NAMALWA (cell line): ENCODE data around the gene PDE6B.

Experiments used
- DNase-seq: peaks from one replicate; pipeline ENCODE4 v3.0.0-alpha.2; 2015; ENCODE audit warnings: low spot score

Gene PDE6B

DNA sequence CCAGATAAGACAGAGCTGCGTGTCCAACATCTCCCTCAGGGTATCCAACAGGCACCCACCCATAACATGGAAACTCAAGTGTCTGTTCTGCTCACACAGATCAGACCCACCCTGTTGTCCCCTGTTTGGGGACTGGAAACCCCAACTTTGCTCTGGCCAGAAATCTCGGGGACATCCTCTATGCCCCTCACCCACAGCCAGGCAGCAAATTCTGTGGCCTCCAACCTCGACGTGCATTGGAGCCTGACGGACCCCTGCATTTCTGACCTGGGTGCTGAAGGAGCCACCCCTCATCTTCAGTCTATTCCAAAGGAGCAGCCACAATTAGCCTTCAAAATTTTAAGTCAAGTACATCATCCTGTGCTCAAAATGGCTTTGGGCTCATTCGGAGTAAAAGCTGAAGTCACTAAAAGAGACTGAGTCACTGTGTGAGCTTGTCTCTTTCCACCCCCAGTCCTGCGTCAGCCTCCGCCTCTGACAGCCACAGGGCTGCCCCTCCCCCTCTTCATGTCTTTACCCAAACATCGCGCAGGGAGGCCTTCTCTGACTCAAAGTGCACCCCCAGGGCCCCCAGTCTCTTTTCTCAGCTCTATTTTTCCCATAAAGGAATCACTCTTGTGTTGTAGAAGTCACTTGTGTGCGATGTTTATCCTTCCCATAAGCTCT is 24.4 kb upstream of the PDE6B start:
- no peak for DNase-seq

DNA sequence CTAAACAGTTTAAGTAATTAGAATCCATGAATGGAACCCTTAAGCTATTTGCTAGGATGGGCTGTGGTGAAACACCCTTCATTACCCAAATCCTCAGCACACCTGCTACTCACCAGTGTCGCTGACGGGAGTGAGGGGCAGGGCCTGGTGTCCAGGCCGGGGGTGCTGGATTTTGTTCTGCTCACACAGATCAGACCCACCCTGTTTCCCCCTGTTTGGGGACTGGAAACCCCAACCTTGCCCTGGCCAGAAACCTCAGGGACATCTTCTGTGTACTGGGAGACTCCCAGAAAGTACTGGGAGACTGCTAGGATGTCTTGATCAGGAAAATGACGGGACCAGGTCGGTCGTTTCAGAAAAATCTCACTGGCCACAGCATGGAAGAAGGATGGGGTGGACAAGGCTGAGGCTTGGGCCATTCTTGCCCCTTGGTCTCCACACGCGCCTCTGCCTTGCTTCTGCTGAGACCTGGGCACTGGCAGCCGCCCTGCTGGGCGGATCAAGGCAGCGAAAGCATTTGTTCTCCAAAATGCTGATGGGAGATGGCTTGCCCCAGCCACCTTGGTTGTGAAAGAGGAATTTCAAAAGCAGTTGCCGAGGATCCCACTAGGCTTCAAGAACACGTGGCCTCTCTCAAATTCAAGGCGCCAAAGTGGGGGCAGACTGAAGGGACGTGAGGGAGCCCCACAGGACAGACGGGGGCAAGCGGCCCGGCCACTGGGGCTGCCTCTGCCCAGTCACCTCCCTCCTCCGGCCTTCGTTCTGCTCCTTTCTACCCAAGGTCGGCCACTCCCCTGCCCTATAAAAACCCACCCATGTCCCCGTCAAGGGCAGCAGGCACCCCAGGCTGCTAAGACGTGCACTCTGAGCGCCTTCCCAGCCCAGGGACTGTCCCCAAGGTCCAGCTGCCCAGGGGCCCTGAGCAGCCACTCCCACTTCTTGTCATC is 23.5 kb upstream of the PDE6B start:
- no peak for DNase-seq

DNA sequence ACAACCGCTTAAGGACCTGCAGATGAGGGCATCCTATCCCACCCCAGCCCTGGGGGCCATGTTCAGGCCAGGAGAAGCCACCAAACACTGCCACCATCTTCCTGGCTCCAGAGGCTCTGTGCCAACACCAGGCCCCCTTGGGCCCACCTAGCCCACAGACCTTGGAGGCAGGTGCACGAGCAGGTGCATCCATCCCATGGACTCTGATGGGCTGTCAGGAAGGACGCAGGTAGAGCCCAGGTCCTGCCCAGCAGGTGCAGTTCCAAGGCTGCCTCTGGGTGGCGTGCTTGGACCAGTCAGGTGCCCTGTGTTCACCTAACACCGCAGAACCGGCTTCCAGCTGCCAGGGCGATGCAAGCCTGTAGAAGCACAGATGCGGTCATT is 22.8 kb upstream of the PDE6B start:
- peak; percentile 65 for DNase-seq

DNA sequence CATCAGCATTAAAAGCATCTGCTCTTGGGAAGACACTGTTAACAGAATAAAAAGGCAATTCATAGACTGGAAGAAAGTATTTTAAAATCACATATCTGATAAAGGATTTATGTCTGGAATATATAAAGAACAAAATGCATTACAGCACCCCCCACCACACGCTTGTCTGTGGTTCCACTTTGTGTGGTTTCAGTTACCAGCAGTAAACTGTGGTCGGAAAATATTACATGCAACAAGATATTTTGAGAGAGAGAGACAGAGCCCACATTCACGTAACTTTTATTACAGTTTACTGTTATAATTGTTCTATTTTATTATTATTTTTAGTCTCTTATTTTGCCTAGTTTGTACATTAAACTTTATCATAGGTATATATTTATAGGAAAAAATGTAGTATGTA is 21.2 kb upstream of the PDE6B start:
- peak; percentile 36 for DNase-seq

DNA sequence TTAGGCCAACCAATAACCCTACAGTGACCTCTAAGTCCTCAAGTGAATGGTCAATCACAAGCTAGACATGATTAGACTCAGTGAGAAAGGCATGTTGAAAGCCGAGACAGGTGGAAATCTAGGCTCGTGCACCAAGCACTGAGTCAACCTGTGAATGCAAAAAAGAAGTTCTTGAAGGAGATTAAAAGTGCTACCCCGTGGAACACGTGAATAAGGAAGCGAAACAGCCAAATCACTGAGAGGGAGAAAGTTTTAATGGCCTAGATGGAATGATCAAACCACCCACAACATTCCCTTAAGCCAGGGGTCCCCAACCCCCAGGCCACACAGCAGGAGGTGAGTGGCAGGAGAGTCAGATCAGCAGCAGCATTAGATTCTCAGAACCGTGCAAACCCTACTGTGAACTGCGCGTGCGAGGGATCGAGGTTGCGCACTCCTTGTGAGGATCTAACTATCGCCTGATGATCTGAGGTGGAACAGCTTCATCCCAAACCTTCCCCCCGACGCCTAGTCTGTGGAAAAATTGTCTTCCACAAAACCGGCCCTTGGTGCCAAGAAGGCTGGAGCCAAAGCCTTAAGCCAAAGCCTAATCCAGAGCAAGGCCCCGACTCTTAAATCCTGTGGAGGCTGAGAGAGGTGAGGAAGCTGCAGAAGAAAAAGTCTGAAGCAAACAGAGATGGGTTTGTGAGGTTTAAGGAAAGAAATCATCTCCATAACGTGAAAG is 19.5 kb upstream of the PDE6B start:
- no peak for DNase-seq

DNA sequence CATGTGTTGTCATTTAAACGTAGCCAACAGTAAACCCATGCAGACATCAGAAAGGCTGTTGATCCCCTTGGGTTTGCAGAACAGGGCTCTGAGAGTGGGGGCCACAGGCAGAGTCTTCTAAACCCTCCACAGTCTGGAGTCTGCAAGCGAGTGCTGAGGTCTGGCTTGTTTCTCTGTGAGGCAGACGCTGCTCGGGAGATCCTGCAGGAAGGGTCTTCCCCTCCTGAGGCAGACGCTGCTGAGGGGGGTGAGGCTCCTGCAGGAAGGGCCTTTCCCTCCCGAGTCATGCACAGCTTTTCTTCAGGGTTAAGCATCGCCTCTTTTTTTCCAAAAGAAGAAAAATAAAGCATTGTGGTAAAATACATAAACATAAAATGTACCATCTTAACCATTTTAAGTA is 17.1 kb upstream of the PDE6B start:
- DNase-seq, result no peak

DNA sequence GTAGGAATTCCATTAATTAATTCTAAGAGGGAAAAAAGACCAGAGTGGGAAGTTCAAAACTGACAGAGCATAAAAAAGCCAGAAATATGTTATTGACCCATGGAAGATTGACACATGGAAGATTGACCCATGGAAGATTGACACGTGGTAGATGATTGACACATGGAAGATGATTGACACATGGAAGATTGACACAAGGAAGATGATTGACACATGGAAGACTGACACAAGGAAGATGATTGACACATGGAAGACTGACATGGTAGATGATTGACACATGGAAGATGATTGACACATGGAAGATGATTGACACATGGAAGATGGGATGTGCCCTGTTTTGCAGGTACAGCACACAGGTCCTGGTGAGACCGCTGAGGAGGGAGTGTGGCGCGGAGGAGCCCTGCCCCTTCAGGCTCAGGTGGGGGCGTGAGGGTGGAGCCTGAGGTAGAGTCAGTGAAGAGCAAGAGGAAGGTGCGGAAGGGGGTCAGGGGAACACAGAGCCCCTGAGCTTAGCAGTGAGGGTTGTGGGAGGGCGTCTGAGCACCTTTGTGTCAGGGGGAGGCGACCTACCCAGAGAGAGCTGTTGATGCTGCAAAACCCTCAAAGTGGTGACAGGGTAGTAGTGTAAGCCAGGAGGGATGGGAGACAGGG is 15.8 kb upstream of the PDE6B start:
- DNase-seq, result peak; percentile 41

DNA sequence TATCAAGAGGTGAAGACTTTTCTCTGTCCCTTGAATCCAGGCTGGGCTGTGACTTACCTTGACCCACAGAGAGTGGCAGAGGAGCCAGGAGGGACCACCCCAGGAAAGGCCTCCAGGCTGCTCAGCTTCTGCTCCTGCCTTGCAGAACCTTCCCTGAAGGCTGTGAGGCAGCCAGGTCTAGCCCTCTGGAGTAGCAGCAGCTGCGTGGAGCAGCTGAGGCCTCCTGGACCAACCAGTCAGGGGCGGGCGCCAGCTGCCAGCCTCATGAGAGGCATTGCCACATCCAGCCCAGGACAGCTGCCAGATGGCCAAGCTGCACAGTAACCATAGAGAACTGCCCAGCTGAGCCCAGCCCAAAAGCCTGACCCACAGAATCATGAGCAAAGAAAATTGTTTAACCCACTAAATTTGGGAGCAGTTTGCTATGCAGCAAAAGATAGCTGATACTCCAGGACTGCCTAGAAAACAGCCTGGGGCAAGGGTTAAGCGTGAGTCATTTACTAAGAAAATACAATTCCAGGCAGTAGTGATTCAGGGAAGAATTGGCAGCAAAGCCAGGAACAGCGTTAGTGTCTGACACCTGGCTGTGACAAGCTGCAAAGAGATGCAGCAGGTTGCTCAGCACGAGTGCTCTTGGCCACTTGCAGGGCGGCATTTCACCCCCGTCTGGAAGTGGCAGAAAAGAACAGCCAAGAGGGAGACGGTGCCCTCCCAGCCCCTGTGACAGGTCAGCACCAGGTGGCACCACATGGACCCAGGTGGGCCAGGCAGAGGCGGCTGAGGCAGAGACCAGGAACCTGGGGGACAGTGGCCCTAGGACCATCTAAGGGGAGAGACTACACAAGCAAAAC is 14.7 kb upstream of the PDE6B start:
- no peak for DNase-seq

DNA sequence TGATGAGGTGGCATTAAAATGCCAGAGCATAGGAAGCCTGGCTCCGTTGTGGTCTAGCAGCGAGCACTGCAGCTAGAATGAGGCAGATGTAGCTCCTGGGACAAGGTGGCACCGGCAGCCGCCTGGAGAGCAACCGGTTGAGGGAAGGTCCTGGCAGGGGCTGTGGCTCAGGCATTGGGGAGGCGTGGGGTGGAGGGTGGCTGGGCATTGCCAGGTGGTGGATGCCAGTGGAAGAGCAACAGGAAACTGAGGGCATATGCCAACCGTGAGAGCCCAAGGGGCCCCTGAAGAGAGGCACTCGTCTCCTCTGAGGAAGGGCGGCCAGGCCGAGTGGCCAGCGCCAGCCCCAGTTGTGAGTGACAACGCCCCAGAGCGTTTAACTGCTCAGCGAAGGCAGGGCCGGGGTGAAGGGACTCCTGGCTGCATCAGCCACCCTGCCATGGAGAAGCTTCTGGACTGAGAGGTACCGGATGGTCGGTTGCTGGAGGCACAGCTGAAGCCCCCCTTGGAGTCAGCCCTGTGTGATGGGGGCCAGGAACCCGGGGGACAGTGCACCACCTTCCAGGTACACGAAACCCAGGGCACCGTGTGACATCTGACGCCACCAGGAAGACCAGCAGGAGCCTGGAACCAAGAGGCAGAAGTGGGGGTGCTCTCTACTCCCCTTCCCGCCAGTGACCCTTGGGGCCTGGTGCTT is 13.2 kb upstream of the PDE6B start:
- DNase-seq, result no peak

DNA sequence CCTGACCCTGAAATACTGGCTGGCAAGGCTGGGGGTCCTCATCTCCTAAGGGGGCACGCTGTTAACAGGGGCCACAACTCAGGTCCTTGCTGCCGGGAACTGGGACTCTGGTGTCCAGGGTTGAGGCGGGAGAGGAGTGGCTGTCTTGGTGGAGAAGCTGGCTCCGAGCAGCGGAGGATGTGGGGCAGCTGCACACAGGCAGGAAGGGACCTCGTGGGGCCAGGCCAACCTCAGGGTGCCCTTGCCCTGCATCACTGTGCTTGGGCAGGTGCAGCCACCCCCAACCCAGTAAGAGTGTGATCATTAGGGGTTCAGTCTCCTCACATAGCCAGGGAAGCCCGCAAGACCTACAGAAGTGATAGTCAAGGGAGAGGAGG is 12.6 kb upstream of the PDE6B start:
- no peak for DNase-seq

DNA sequence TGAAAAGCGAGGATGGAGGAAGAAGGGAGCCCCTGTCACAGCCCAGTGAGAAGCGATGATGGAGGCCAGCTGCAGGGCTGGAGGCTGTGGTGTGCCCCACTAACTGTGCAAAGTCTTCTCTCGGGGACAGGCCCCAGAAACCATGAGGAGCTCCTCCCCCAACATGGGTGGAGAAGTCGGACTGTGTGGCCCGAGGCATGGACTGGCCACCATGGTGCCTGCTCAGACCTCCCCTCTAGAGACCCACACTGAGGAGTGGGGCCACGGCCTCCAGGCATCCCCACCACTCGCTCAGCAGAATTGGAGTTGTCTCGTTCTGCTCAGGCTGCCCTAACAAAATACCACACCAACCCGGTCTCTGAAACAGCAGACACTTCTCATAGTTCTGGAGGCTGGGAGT is 12.2 kb upstream of the PDE6B start:
- DNase-seq, result no peak

DNA sequence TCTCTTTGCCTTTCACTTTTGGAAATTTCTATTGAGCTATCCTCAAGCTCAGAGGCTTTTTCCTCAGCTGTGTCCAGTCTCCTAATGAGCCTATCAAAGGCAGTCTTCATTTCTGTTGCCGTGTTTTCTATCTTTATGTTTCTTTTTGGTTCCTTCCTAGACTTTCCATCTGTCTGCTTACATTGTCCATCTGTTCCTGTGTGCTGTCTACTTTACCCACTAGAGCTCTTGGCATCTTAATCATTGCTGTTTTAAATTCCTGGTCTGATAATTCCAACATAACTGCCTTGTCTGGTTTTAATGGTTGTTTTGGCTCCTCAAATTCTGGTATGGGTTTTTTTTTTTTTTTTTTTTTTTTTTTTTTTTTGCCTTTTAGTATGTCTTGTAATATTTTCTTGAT is 9.3 kb upstream of the PDE6B start:
- DNase-seq, result no peak

DNA sequence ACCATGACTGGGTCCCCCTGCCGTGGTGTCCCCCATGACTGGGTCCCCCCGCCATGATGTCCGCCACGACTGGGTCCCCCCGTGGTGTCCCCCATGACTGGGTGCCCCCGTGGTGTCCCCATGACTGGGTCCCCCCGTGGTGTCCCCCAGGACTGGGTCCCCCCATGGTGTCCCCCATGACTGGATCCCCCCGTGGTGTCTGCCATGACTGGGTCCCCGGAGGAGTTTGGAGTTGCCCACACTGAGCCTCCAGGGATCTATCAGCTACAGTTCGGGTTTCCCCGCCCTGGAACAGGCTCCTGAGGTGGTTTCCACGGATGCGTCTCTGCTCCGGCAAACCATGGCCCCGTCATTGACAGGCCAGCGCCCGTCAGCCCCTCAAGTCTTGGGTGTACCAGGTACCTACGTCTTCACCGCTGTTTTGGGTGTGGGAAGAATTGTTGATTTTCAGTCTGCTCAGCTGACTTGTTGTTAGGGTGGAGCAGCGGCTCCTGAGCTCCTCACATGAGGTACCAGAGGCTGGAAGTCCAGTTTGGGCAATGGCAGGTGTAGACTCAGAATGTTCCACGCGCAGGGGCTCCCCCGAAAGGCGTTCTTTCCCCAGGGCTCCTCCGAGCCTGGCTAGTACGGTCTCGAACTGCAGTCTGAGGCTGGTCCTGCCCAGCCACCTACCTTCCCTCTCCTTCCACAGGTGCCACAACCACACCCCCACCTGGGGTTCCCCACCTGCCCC is 8.3 kb upstream of the PDE6B start:
- no peak for DNase-seq

DNA sequence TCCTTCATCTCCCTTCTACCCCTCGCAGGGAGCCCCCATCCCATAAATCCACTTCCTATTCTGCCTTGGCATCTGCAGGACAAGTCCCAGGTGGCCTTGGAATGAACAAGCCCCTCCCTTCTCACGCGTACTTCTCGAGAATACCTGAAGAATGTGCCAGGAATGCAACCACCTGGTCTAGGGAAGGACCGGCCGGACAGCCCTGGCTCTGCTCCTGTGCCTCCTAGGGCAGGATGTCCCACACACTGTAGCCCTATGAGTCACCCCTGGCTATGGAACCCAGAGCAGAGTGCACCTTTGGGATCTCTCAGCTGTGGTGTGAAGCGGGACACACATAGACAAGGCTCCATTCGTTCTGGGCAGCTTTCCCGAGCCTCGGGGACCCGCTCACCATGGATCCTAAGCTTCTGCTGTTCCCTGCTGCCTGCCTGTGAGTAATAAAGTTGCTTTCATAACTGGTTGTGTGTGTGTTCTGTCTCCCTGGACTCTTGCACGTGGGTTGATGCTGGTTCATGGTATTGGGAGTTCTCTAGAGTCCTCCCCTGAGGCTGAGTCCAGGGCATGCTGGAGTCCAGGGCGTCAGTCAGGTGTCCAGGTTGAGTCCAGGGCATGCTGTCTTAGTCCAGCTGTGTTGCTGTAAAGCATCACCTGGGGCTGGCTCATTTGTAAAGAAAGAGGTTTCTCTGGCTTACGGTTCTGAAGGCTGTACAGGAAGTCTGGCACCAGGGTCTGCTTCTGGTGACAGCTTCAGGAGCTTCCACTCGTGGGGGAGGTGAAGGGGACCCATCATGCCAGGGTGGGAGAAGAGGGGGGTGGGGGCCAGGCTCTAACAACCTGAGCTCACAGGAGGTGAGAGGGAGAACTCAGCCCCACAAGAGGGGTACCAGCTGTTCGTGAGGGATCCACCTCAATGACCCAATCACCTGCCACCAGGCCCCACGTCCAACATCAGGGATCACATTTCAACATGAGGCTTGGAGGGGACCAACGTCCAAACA is 7.4 kb upstream of the PDE6B start:
- DNase-seq, result no peak

DNA sequence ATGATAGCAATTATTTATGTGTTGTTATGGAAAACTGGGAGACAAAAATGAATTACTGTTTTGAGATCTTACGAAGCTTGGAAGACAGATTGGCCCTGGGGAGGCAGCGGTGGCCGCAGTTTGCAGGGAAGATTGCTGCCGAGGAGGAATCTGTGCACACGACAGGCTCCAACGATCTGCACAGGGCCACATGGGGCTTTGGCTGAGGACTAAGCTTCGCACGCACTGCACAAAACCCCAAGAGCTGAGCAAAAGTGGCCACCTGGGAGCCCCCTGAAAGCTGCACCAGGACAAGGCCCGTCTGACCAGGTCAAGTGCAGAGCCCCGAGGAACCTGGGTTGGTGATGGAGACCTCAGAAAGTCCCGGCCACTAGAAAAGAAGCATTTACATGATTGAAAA is 5.2 kb upstream of the PDE6B start:
- no peak for DNase-seq

DNA sequence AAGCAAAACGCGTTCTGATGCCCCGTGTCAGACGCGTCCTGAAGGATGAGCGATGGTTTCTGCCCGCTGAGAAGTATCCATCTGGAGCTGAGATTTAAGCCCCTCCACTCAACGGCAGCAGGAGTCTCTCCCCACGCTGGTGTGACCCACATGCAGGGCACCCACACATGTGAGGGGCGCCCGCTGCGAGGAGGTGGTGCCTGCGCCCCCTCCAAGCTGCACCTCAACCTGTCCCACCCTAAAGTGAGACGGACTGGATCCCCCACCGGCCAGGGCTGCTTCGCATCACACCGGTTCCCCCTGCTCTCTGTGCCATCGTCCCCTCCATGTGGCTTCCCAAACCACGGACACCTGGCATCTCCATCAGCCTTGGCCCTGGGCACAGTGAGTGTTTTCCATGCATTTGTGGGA is 4.5 kb upstream of the PDE6B start:
- DNase-seq, result no peak

DNA sequence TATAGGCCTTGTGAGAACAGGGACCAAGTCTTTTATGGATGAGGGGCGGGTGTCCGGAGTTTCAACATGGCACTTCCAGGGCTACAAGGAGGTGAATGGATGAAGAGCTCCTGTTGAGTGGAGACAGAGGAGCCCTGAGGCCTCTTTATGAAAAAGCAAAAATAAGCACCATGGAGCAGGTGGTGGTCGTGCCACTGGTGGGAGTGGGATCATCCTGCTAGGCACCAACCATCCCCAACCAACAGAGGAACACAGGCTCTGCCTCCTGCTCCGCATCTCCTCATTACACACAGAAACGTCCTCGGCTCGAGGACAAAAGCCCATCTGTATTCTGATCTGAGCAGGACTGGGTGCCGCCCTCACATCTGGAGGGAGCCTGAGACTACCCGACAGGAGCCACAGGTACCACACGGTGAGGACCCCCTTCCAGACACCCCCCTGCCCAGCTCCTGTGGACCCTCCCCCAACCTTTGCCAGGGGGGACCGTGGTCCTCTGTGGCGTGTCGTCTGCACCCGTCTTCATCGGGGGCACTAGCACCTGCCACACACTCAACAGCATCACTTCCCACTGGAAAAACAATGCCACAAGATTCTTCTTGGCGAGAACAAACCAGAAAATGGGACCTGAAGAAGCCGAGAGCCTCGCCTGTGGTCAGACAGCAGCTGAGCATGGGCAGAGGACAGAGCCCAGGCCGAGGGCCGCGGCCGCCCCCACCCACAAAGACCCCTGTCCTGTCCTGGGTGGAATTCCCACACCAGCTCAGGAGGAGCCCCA is 3.9 kb upstream of the PDE6B start:
- DNase-seq, result no peak
